Skin epidermis (tissue), 12 donors: Measurements from ENCODE around the gene B3GNT8.
A peak's percentile ranks its signal among the peaks of the same experiment; 100 is the strongest.
"Not testable (repeated sequence)": the region's sequence is repeated elsewhere in the genome, so short reads cannot be mapped to it uniquely, and the experiment has no call there.

Source experiments
- H3K27ac ChIP-seq, 21 experiments: fragments of 200-600 bp; sonication (generic) in 11 of 21; one replicate each; pipeline ENCODE4 v1.5.0; 2020; ENCODE audit warnings: mild to moderate bottlenecking in 3 of 21, inconsistent platforms in 2 of 21, moderate library complexity in 2 of 21
- H3K4me3 ChIP-seq, 7 experiments: fragments of 200-600 bp; sonication (generic) in 2 of 7; one replicate each; pipeline ENCODE4 v1.5.0; 2020; ENCODE audit warnings: inconsistent platforms in 2 of 7, mild to moderate bottlenecking in 2 of 7, moderate library complexity in 1 of 7

Gene B3GNT8

GRCh38 chr19:41420101-41420880, 6.9 kb downstream of the B3GNT8 start:
- H3K27ac ChIP-seq = peak overlapping the region in 12 of 21 experiments; percentile 20 to 77 (median 42)

GRCh38 chr19:41416194-41416674, 10.9 kb downstream of the B3GNT8 start:
- Histone ChIP-seq H3K4me3 (no peak overlapping the region), H3K27ac (no peak overlapping the region)

More at GRCh38 chr19:41420101-41420880, 6.9 kb downstream of the B3GNT8 start:
- no peak overlapping the region for H3K4me3 ChIP-seq

- Histone ChIP-seq H3K27ac (no peak overlapping the region), H3K4me3 (no peak overlapping the region)
Measured at GRCh38 chr19:41415154-41415571, 12.0 kb downstream of the B3GNT8 start.

- no peak overlapping the region for H3K4me3 ChIP-seq
- no peak overlapping the region for H3K27ac ChIP-seq
Measured at GRCh38 chr19:41414461-41414860, 12.7 kb downstream of the B3GNT8 start.

GRCh38 chr19:41413947-41414346, 13.2 kb downstream of the B3GNT8 start:
- Histone ChIP-seq H3K27ac (no peak overlapping the region), H3K4me3 (no peak overlapping the region)

- no peak overlapping the region for H3K4me3 ChIP-seq
- no peak overlapping the region for H3K27ac ChIP-seq
Measured at GRCh38 chr19:41412953-41413352, 14.2 kb downstream of the B3GNT8 start.

GRCh38 chr19:41411968-41412265, 15.3 kb downstream of the B3GNT8 start:
- H3K4me3 ChIP-seq = no peak overlapping the region
- peak overlapping the region in 3 of 21 experiments; percentile 10 to 38 (median 31) for H3K27ac ChIP-seq

GRCh38 chr19:41411100-41411967, 15.8 kb downstream of the B3GNT8 start:
- no peak overlapping the region for H3K4me3 ChIP-seq
- H3K27ac ChIP-seq = peak overlapping the region in 4 of 21 experiments; percentile 3 to 51 (median 20)

GRCh38 chr19:41410336-41411054, 16.7 kb downstream of the B3GNT8 start:
- H3K4me3 ChIP-seq = no peak overlapping the region
- H3K27ac ChIP-seq = peak overlapping the region in 5 of 21 experiments; percentile 26 to 51 (median 31)

- H3K4me3 ChIP-seq = no peak overlapping the region
- peak overlapping the region in 6 of 21 experiments; percentile 11 to 69 (median 32) for H3K27ac ChIP-seq
Measured at GRCh38 chr19:41409288-41409687, 17.9 kb downstream of the B3GNT8 start.

- H3K4me3 ChIP-seq = not testable (repeated sequence)
- H3K27ac ChIP-seq = peak overlapping the region in 3 of 21 experiments; percentile 17 to 69 (median 54)
Measured at GRCh38 chr19:41408846-41409245, 18.3 kb downstream of the B3GNT8 start.

GRCh38 chr19:41408256-41408655, 18.9 kb downstream of the B3GNT8 start:
- Histone ChIP-seq H3K4me3 (no peak overlapping the region), H3K27ac (peak overlapping the region in 2 of 21 experiments; percentile 13 to 14)

GRCh38 chr19:41407271-41407670, 19.9 kb downstream of the B3GNT8 start:
- H3K4me3 ChIP-seq = no peak overlapping the region
- peak overlapping the region in 7 of 21 experiments; percentile 5 to 36 (median 17) for H3K27ac ChIP-seq

GRCh38 chr19:41405776-41406175, 21.4 kb downstream of the B3GNT8 start:
- Histone ChIP-seq H3K4me3 (no peak overlapping the region), H3K27ac (peak overlapping the region in 1 of 21 experiments; percentile 45)

GRCh38 chr19:41403181-41403970, 23.8 kb downstream of the B3GNT8 start:
- no peak overlapping the region for H3K27ac ChIP-seq
- H3K4me3 ChIP-seq = no peak overlapping the region

GRCh38 chr19:41402010-41402409, 25.2 kb downstream of the B3GNT8 start:
- Histone ChIP-seq H3K27ac (no peak overlapping the region), H3K4me3 (no peak overlapping the region)

GRCh38 chr19:41401483-41401882, 25.7 kb downstream of the B3GNT8 start:
- Histone ChIP-seq H3K4me3 (no peak overlapping the region), H3K27ac (peak overlapping the region in 1 of 21 experiments; percentile 16)

- peak overlapping the region in 1 of 21 experiments; percentile 12 for H3K27ac ChIP-seq
- H3K4me3 ChIP-seq = no peak overlapping the region
Measured at GRCh38 chr19:41399525-41399924, 27.6 kb downstream of the B3GNT8 start.

- H3K27ac ChIP-seq = peak overlapping the region in 1 of 21 experiments; percentile 90
- H3K4me3 ChIP-seq = peak overlapping the region in 2 of 7 experiments; percentile 87 to 97
Measured at GRCh38 chr19:41399091-41399490, 28.1 kb downstream of the B3GNT8 start.
